OCI-LY3 (cell line): ENCODE data around the gene CYP39A1.

Experiments
- CTCF ChIP-seq: fragments of 200-600, 300-600 bp; sonication (generic); IDR thresholded peaks from 2 replicates; pipeline ENCODE4 v1.5.1; 2014; ENCODE audit warnings: antibody characterized with exemption, low read length, low read depth
- EZH2phosphoT487 ChIP-seq: fragments of 200-600 bp; shearing (Covaris generic); IDR thresholded peaks from 2 replicates; pipeline ENCODE4 v1.6.1; 2018; ENCODE audit warnings: antibody characterized with exemption, mixed run types, low read depth

- TF ChIP-seq CTCF (no peak), EZH2phosphoT487 (no peak)
Measured at GRCh38 chr6:46661483-46661882, 8.9 kb upstream of the CYP39A1 start.
